Activated CD4-positive, alpha-beta T cell treated with anti-CD3 and anti-CD28 coated beads, Interleukin-2, Interleukin-6, amounts not matched to agents 100 ng/mL and 50 ng/mL, durations not matched to agents 16 hours and 8 hours (primary cell): ENCODE measurements around the gene ABCC8.

Experiments used
- DNase-seq: peaks from one replicate; pipeline ENCODE4 v3.0.0-alpha.2; 2020

ABCC8 gene

DNA sequence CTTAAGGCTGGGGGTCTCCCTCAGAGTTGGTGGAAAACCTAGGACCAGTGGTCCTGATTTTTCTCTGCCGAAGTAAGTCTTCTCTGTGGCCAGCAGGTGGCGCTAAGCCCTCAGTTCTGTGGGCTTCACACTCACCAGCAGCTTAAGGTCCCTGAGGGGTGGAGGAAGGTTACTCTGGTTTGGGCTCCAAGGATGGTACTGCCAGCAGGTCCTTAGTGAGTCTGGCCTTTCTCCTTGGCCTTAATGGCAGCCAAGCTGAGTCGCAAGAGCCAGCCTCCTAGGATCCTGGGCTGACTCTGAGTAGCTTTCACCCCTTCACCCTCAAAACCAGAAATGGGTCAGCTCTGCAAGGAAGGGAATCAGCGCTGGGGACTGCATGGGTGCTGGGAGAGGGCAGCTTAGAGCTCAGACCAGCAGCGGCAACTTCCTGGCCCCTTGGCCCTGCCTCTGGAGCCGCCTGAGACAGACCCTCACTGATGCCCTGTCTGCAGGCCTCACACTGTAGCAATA lies 92.6 kb downstream of the ABCC8 start:
- DNase-seq: peak; percentile 81

DNA sequence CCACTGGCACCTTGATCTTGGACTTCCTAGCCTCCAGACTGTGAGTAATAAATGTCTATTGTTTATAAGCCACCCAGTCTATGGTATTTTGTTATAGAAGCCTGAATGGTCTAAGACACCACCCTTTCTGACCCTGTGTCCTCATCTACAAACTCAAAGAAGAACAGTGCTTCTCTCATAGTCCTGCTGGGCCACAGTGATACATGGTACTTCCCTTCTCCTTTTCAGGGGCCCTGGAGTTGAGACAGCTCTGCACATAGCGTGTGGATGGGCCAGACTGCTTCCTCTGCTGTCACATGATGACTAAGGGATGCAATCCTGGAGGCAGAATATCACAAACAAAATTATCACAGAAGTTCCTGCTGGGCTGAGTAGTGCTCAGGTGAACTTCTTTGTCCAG lies 93.2 kb downstream of the ABCC8 start:
- DNase-seq: no peak

DNA sequence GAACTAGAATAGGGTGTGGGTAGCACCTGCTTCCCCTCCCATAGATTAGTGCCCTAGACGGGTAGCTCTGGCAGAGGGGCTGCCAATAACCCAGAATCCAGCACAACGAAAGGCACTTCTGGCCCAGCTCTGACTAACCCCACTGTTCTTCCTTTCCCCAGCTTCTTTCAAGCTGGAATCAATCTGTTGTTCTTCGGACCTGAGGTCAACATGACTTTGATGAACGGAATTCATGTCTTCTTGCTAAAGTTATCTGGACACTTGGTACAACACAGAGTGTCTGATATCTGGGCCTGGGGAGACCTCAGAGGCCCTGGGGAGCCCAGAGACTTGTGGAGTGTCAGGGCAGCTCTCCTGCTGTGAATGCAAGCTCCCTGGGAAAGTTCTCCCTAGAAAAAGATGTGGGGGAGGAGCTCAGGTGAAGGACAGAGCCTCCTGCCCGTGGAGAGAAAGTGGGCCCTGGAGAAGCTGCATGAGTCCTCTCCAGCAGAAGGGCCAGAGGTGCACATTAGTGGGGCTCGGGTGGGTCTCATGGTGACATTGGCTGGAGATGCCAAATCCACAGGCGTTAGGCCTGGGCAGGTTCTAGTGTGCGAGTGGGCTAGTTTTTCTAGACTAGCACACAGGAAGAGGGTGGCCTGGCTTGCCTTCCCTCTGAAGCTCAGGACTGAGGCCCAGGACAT lies 94.5 kb downstream of the ABCC8 start:
- no peak for DNase-seq

DNA sequence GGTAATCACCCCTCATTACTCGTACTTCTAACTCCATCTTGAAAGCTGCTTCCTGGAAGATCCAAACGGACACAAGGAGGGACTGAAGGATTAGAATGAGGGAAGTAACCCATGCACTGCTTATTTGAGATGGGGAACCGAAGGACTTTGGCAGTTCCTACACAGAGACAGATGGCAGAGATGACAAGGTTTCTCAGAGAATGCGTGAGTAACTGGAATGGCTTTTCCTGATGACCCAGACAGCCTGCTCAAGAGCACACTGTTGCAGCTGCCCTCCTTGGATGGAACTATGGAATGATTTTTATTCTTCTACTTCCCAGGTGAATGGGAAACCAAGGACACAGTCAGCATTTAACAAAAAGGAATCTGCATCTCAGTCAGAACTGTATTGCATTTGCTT lies 95.5 kb downstream of the ABCC8 start:
- no peak for DNase-seq

DNA sequence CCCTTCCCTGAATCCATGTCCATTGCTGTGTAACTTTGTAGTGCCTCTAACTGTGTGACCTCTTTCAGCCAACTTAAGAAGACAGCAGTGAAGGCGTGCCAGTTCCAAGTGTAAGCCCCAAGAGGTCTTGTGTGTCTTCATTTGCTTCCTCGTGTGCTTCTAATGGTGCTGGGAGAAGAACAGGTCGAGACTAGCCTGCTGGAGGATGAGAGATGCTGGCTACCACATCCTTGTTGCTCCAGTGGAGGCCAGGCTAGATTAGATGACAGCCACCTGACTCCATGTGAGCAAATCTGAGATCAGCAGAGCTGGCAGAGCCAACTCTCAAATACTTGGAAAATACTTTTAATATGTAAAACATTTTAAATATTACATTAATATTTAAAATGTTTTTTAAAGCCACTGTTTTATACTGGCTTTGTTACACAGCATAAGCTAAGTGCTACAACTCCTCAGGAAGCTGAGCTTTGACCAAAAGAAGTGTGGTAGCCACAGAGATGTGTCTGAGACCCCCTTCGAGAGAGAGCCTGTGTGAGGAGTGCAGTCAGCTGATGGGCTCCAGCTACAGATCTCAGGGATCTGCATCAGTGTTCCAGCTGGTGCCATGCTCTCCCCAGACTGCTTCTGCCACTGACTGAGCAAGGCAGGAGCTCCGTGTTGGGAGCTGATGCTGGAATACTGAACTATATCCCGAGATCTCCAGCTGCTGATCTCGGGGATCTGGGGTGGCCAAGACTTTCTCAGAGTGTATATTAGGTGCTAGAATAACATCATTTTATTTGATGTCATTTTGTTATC lies 97.1 kb downstream of the ABCC8 start:
- no peak for DNase-seq

DNA sequence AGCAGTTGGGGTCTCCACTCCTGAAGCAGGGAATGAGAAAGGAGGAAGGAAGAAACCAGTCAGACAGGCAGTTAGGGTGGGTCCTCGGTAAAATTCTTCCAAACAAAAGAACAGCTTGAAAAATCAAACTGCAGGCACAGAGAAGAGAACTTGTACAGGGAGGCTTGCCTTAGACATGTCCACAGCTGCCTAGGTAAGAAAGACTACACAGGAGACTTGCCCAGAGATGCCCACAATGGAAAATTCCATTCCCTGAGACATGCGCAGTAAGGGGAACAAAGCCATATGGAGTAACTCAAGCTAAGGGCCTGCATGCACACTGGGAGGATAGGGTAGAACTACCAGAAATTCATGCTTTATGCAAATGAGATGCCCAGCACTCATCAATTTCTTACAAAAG lies 98.0 kb downstream of the ABCC8 start:
- DNase-seq: no peak

DNA sequence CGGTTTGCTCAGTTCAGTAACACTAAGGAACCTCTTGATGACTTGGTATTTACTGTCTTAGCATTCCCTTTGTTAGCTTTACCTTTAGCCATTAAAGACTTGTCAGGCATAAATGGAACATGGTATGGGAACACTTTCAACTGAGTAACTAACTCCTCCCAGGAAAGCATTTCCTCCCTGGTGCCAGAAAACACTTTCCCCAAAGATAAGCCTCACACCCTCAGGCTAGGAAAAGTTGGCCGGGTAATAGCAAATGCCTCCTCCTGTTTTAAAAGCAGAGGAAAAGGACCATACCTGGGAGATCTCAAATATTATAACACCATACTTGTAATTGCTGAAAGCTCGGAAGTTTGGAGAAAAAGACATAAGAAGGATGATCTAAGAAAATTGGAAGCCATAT lies 100.2 kb downstream of the ABCC8 start:
- DNase-seq: no peak

DNA sequence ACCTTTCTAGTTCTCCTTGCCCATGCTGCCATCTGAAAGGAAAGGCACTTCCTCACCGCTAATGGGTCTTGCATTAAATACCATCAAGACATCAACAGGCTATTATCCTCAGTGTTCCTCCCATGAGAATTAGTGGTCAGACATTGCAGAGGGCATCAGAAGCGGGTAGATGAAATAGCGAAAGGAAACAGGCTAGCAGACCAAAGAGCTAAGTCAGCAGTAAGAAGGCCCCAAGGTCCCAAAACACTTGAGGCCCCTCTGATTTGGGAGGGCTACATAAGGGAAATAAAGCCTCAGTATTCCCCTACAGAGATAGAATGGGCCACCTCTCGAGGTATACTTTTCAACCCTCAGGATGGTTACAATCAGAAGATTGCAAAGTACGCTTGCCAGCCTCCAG lies 101.1 kb downstream of the ABCC8 start:
- no peak for DNase-seq

DNA sequence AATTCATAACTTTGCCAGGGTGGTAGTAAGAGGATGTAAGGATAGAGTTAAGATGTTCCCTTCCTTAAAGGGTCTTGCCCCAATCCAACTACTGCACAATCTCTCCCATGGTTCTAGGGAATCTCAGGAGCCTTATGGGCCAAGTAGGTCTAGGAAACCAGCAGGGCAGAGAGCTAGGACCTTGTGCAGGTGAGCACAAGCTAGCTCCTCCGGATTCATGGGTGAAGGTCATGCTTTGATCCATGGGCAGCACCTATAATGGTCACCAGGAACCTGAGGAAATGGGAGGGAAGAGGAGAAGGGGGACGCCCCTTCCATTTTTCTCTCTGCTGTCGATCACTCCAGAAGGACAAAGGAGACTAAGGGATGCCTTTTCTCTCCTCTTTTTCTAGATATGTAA lies 105.0 kb downstream of the ABCC8 start:
- DNase-seq: no peak

DNA sequence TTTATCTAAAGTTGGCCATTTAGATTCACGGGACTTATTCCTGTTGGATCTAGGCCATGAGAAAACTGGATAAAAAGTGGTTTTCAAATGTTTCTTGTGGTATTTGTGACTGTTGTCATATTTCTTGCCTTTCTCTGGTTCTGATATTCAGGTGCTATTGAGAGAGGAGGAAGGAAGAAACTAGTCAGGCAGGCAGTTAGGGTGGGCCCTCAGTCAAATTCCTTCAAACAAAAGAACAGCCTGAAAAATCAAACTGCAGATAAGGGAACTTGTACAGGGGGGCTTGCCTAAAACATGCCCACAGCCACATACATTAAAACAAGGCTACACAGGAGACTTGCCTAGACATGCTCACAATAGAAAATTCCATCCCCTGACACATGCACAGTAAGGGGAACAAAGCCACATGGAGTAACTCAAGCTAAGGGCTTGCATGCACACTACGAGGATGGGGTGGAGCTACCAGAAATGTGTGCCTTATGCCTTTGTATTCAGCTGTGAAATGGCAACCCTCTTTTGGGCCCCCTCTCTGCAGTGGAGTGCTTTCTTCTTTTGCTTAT lies 106.9 kb downstream of the ABCC8 start:
- DNase-seq: no peak

DNA sequence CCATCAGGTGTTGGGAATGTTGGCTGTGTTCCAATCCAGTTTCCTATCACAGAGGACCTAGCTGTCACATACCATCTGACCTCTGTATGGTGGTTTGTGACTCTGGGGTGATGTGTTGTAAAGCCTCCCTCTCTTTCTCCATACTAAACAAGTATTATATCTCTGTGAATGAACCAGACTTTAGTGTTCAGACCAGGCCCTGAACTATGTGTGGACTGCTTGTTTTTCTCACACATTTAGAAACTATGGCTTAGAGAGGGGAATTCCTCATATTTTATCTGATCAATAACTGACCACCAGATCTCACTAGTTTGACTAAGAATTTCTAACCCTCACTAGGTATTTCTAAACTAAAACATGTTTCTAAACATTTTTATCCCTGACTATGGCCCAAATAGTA lies 107.6 kb downstream of the ABCC8 start:
- DNase-seq: no peak

DNA sequence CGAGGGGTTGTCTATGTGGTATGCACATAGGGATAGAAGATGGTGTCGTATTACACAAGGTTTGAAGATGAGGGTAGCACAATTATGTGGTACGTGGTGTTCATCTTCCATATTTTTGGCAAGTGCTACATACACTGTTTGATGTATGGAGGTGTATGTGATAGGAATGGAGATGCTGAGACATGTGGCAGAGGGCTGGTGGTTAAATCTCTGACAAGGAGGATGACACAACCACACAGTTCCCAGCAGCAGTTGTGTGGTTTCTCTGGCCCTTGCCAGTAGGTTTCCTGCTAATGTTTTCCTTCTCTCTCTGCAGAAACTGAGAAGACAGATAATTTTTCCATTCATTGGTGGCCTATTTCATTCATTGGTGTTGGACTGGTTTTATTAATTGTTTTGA lies 108.1 kb downstream of the ABCC8 start:
- no peak for DNase-seq

DNA sequence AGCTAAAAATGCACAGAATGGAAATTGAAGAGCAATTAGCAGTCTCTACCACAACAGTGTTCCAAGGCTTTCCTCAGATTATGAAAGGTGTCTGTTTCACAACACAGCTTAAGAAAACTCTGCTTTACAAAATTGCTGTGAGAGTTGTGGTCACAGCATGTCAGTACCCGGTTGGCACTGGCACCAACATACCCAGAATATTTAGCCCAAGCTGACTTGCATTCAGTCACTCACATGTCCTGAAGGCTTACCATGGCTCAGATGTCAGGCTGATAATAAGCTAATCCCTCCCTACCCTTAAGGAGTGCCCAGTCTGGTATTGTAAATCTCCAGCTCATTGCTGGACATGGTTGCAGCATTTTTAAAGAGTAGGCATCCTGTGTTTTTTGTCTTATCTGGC lies 110.2 kb downstream of the ABCC8 start:
- DNase-seq: no peak

DNA sequence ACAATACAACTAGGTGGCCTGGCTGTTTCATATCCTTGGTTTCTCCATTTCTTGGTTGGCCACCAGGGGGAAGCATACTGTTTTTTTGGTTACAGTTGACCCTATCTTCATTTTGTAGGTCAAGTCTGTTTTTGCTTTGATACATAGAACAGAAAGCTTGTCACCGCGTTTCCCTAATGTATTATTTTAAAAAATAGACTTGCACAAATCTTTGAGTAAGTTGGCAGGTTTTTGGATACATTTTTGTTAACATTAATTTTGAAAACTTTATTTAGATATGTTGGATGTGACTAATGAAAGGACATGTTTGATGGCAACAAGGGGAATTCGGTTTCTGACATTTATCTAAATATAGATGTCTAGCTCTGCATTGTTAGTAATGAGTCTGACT lies 122.0 kb downstream of the ABCC8 start:
- peak; percentile 78 for DNase-seq

DNA sequence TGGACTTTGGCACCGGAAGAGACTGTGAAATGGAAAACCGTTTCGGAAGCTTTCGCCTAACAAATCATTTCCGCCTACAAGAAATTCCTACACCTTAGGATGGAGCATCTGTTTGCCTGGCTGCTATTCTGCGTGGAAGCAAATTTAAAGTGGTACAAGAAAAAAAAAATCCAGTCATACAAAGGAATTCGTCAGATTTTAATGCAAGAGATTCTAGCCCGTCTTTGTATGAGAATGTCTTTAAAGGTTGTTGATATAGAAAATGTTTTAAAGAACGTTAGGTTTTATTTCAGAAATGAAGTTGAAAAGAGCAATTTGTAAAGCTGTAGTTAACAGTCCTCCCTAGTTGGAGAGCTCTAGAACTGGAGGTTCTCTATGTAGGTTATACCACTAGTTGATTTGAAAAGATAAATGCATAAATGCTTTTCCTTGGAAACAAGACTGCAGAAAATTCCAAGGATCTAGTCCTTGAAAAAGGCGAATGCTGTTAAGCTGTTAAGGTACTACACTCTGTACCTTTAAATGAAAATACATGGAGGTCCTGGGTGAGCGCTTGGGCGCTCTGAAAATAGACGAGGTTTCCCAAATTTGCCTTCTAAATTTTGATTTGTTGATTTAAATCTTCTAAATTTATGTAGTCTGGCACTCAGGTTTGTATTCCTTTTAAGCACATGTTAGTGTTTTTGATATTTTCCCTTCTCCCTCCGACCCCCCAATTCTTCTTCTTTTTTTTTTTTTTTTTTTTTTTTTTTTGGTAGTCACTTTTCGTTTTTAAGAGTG lies 122.6 kb downstream of the ABCC8 start:
- DNase-seq: no peak

DNA sequence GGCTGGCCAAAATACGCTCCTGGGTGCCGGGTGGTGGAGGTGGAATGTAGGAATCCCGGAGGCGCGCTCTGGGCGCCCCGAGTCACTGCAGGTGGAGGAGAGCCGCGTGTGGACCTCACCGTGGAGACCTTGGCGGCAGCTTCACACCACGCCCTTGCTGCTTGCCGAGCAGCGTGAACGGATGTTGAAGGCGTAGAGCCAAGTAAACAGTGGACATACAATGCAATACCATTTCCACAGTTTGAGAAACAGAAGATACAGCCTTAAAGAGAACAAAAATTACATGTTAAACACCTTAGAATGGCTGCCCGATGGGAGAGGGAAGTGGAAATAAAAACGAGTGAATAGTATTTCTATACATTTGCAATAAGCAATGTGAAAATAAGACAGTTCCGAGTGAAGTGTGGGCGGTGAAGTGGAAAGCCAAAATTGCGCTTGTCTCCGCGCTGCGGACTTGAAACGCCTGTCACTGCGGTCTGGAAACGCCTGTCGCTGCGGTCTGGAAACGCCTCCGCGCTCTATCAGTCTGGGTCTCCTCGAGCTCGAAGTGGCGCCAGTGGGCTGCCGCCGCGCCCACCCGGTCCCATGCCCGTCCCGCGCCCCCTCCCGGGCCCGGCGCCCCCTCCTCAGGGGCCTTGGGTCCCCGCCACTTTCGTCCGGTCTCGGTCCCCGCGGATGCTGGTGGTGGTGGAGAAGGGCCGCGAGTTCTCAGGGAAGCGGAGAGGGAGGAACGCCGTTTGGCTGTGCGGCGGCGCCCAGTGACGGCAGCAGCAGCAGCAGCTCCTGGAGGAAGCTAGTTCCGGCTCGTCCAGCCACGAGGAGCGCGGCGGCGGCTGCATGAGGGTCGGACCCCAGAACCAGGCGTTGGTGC lies 123.5 kb downstream of the ABCC8 start:
- peak; percentile 45 for DNase-seq

DNA sequence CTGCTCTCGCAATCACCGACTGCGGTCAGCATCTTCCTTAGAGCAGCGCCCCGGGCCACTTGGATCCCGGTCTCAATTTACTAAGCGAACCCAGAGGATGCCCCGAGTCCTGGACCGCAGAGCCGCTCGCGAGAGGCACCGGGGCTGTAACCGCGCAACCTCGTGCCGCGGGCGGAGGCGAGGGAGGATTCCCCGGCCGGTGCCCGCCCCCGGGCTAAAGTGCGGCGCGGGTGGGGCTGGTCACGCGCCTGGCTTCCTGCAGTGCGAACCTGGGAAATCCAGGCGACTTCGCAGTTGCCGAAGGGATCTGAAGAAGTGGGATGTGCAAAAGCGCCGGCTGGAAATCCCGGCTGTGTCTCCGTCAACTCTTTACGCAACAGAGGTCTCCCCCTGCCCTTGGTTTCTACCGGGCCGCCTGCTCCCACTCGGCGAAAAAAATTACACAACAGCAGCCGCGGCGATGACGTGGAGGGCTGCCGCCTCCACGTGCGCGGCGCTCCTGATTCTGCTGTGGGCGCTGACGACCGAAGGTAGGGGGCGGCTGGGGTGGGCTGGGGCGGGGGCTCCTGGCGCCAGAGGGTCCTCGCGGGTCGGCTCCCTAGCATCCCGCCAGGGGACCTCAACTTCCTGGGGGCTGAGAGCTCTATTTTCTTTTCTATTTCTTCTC lies 125.0 kb downstream of the ABCC8 start, which contains the start of gene NCR3LG1:
Gene NCR3LG1, plus strand, starts transcription at position 291 of the 667 bp plus-strand sequence. Its CDS starts 170 bp downstream, at position 461.
- peak; percentile 29 for DNase-seq

DNA sequence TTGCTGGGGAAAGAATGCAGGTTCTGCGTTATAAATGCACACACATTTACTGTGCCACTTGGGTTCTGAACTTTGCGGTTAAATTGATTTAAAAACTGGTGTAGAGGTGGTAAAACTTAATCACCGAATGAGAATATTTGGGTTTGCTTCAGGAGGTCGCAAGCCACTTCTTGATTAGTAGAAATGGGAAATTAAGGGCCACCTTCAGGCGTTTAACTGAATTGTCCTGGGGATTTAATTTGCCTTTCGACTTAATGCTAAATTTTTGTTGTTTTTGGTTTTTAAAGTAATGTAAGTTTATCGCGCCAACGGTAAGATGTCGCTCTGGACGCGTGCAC lies 125.5 kb downstream of the ABCC8 start:
- DNase-seq: no peak

DNA sequence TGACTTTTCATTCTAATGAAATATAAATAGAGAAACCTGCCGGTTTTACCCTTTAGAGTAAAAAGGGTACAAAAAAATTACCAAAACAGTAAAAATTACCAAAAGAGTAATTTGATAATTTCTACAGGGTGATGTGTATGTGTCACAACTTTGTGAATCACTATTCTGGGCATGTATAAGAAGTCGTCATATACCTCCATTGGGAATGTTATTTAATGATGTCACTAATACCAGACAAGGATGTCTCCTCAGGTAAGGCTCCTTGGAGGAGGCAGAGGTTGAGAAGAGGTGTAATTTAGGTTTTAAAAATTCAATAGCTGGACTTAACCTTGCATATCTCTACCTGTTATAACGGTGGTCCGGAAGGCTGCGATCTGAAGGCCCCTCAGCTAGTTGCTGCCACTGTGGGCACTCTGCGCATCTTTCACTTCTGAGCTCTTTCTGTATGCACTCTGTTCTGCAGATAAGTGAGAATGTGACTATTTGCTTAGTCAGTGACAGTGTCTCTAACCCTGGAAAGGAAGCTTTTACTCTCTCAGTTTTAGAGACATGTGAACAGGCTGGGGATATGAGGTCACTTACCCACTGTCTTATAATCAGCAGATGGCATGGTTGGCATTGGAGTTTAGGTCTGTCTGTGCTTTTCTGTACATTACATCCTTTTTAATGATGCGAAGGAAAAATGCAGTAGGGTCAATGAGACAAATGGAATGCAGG lies 126.0 kb downstream of the ABCC8 start:
- no peak for DNase-seq

DNA sequence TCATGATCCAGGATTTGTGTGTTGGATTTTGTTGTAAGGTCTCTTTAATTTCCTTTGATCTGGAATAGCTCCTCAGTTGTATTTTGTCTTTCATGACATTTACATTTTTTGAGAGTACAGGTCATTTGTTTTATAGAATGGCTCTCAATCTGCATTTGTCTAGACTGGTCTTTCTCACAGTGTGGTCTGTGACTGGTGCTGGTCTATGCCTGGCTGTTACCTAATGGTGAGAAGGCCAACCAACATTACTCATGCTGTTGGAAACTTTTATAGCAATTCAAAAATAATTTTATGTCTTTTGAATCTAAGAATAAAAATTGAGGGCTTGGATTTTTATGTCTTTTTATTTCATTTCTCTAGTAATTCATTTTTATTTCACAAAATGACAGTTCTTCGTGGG lies 129.0 kb downstream of the ABCC8 start:
- no peak for DNase-seq

DNA sequence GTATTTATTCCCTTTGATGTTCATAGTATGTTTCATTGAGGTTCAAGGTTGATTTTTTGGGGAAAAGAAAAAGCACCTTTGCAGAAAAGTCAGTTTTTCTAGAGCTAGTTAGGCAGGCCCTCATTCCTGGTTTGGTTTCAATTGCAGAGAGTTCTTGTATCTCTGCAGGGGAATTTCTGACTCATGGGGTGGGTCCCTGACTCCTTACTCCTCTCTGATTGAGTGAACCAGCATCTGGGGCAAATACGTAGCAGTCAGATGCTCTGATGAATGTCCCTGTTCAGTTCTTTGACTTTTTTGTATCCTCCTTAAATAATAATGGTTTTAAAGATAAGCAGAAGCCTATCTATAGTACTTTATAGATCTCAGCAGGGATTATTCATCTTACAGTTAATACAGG lies 132.7 kb downstream of the ABCC8 start:
- DNase-seq: peak; percentile 15
